ENCODE results near the gene C11orf58. TPM values are rescaled to one million over a fixed set of nuclear protein-coding genes. Genes with fewer than 3 reads are reported as not detected.

Gene C11orf58
- total RNA-seq, 4 donors from 2014 or later = 144 to 202 (median 175) TPM

- Histone ChIP-seq H3K9me3 (no peaks in the 10 kb centered on the region), H3K27me3 (no peaks in the 10 kb centered on the region), H3K27ac (replicated peaks in 1 of 4) (no peak overlapping the region), H3K4me1 (peaks cover 0 to 8% (median 0%) of the 10 kb centered on the region in 4 donors), H3K36me3 (no peaks in the 10 kb centered on the region), H3K4me3 (no peak overlapping the region)
- WGBS = 88% methylated on average over 2 of the region's 3 CpGs
- no peak for DNase-seq (ENCODE audit: extremely low spot score)
- intact Hi-C loops (cut with DNase I) = no loop called here
- TF ChIP-seq POLR2AphosphoS5 (IDR thresholded peaks at IDR 0.05) (no peak), EP300 (IDR thresholded peaks at IDR 0.05) (no peak), CTCF (IDR thresholded peaks at IDR 0.05) (no peak)
These were observed 39.1 kb downstream of the C11orf58 start for GRCh38 chr11:16777613-16777975.

GRCh38 chr11:16778286-16778685 is 39.8 kb downstream of the C11orf58 start:
- DNase-seq (ENCODE audit: extremely low spot score) = no peak
- Histone ChIP-seq H3K27ac (replicated peaks in 1 of 4) (no peak overlapping the region), H3K4me3 (no peak overlapping the region), H3K36me3 (peaks cover 0 to 4% (median 0%) of the 10 kb centered on the region in 4 donors), H3K9me3 (no peaks in the 10 kb centered on the region), H3K4me1 (peaks cover 0 to 8% (median 0%) of the 10 kb centered on the region in 4 donors), H3K27me3 (no peaks in the 10 kb centered on the region)
- intact Hi-C loops (cut with DNase I) = no loop called here
- TF ChIP-seq POLR2AphosphoS5 (IDR thresholded peaks at IDR 0.05) (no peak), CTCF (IDR thresholded peaks at IDR 0.05) (no peak), POLR2A (IDR thresholded peaks at IDR 0.05; ENCODE audit: low read depth) (no peak), EP300 (IDR thresholded peaks at IDR 0.05) (no peak)
- WGBS = 93% methylated on average over 5 of the region's 6 CpGs

- Histone ChIP-seq H3K27me3 (no peaks in the 10 kb centered on the region), H3K27ac (replicated peaks in 1 of 4) (no peak overlapping the region), H3K9me3 (no peaks in the 10 kb centered on the region), H3K36me3 (peaks cover 0 to 8% (median 0%) of the 10 kb centered on the region in 4 donors), H3K4me3 (no peak overlapping the region), H3K4me1 (peaks cover 0 to 8% (median 0%) of the 10 kb centered on the region in 4 donors)
- intact Hi-C loops (cut with DNase I) = no loop called here
- TF ChIP-seq POLR2AphosphoS5 (IDR thresholded peaks at IDR 0.05) (no peak), POLR2A (IDR thresholded peaks at IDR 0.05; ENCODE audit: low read depth) (no peak)
- DNase-seq (ENCODE audit: extremely low spot score) = no peak
- WGBS = 92% methylated on average over 6 of the region's 8 CpGs
These were observed 40.4 kb downstream of the C11orf58 start for GRCh38 chr11:16778876-16779275.

GRCh38 chr11:16779436-16779835 is 41.0 kb downstream of the C11orf58 start:
- H3K36me3 ChIP-seq = peaks cover 0 to 8% (median 0%) of the 10 kb centered on the region in 4 donors
- H3K4me3 ChIP-seq = no peak overlapping the region
- no peaks in the 10 kb centered on the region for H3K27me3 ChIP-seq
- peaks cover 0 to 8% (median 1%) of the 10 kb centered on the region in 4 donors for H3K4me1 ChIP-seq
- DNase-seq (ENCODE audit: extremely low spot score) = no peak
- H3K9me3 ChIP-seq = no peaks in the 10 kb centered on the region
- intact Hi-C loops (cut with DNase I) = no loop called here
- no peak overlapping the region for H3K27ac ChIP-seq (replicated peaks in 1 of 4)
- TF ChIP-seq CTCF (IDR thresholded peaks at IDR 0.05) (no peak), POLR2AphosphoS5 (IDR thresholded peaks at IDR 0.05) (no peak), EP300 (IDR thresholded peaks at IDR 0.05) (no peak), POLR2A (IDR thresholded peaks at IDR 0.05; ENCODE audit: low read depth) (no peak)
- 94% methylated on average over 6 of the region's 8 CpGs for WGBS

- 100% methylated on average over 2 of the region's 2 CpGs for WGBS
- intact Hi-C loops (cut with DNase I) = loop anchor here (10.0 kb wide), 1 partner anchor 285 kb away; no protein-coding TSS in a partner anchor
- H3K4me1 ChIP-seq = peaks cover 0 to 8% (median 4%) of the 10 kb centered on the region in 4 donors
- no peak overlapping the region for H3K27ac ChIP-seq (replicated peaks in 1 of 4)
- no peaks in the 10 kb centered on the region for H3K9me3 ChIP-seq
- DNase-seq (ENCODE audit: extremely low spot score) = no peak
- no peak overlapping the region for H3K4me3 ChIP-seq
- H3K36me3 ChIP-seq = peaks cover 0 to 8% (median 0%) of the 10 kb centered on the region in 4 donors
- H3K27me3 ChIP-seq = no peaks in the 10 kb centered on the region
- TF ChIP-seq EP300 (IDR thresholded peaks at IDR 0.05) = no peak
- TF ChIP-seq POLR2A (IDR thresholded peaks at IDR 0.05; ENCODE audit: low read depth) = no peak
- TF ChIP-seq POLR2AphosphoS5 (IDR thresholded peaks at IDR 0.05) = no peak
- TF ChIP-seq CTCF (IDR thresholded peaks at IDR 0.05) = no peak
These were observed 41.7 kb downstream of the C11orf58 start for GRCh38 chr11:16780146-16780545.
